NCI-H2107 (cell line): ENCODE results near the gene TES.
"Not testable (repeated sequence)": the region's sequence is repeated elsewhere in the genome, so short reads cannot be mapped to it uniquely, and the experiment has no call there.

Experiments used
- DNase-seq: peaks from one replicate; lab custom pipeline; 2025; lab: John Stamatoyannopoulos, UW

Gene TES

DNA sequence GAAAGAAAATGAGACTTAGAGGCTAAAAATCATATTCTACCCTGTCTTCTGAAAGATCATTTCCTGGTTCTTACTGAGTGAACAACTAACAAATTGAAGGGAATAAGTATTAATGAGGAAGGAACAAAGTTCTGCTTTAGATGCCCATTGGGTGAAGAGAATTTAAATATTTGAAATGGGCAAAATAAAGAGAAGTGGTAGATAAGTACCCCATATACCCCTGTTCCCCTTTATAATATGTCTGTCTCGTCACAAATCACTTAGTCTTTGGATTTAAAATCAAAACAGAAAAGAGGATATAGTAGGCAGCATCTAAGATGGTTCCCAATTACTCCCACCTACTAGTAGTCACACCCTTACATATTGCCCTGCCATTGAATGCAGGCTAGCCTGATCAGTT lies 13.2 kb downstream of the TES start:
- no peak for DNase-seq

DNA sequence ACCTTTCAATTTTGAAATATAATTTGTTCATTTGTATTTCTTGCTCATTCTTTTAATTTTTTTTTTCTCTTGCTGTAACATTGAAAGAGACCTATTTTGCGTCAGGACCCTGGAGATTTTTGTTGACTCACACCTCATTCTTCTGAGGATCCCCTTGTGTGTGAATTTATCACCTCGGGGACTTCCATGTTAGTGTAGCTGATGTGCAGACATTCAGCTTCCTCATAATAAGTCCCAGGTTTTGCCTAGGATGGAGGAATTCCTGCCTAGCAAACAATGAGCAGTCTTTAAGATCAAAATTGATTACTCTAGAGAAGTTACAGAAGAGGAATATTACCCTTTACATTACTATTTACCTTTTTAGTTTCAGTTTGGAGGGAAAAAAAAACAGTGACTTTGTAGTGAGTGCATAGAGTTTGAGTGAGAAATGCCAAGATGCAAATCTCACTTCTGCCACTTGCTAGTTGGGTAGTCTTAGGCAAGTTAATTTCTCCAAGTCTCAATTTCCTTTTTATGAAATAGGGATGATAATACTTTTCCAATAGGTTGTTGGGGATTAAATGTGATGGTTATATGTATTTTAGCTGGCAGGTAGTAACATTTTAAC lies 14.3 kb downstream of the TES start:
- no peak for DNase-seq

DNA sequence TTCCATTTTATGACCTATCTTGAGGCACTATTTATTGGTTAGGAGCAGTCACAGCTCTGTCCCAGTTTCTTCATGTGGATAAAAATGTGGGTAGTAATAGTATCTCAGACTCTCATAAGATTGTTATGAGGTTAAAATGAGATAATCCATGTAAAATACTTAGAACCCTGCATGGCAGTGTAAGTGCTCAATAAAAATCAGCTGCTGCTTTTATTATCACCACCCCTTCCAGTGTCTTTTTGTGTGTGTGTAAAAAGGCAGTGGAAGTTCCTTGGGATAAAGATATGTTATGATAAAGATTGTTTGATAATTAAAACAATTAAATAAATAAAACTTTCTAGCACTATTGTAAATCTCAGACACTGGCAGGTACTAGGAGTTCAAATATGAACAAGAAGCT lies 15.5 kb downstream of the TES start:
- DNase-seq: no peak

DNA sequence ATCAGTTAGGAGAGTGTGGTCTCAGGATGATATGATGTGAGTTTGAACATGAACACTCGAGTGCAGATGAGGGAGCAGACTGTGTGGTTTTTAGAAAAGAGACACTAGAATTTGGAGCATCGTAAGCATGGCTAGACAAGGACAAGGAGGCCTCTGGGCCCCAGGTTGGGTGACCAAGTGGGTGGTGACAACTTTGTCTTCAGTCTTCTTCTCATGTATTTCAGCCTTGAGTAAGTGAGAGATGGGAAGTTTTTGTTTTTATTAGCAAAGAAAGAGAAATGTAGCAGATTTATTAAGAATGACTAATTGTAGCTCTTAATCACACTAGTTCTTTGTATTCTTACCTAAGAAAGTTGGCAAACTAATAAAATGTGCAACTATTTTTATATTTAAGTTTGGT lies 16.3 kb downstream of the TES start:
- DNase-seq: no peak

DNA sequence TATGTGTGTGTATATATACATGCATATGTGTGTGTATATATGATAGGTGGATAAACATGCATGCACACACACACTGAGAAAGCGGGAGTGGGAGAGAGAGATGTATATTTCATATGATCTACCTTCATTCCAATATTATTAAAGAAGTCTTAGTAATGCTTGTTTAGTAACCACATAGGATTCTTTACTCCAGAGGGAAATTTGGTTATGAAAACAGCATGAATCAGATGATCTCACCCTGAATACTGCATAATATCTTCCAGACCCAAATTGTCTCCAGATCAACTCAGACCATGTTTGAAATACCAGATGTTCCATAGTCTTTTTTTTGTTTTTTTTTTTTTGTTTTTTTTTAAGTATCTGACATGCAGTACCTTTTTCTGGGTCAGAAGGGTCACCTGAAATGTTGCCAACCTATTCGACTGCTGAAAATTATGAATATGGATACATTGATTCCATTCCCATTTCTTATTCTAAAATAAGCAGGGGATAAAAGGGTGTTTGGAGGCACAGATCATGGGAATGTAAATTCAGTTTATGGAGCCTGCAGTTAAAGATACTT lies 17.4 kb downstream of the TES start:
- no peak for DNase-seq

DNA sequence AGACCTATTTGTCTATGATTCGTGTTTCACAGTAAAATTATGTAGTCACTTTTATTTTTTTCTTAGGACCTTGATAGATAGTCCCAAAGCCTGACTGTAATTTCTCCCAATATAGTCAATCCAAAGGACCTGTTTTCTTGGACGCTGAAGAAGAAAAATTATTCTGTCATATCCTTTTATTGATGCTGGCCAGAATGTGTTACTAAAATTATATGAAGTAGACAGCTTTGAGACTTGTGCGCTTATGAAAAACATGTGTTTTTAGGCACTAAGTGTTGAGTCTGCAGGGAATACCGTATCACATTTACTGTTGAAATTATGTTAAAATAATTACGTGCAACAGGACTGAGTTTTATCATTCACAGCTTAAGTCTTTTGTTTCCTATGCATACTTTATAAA lies 17.9 kb downstream of the TES start:
- no peak for DNase-seq

DNA sequence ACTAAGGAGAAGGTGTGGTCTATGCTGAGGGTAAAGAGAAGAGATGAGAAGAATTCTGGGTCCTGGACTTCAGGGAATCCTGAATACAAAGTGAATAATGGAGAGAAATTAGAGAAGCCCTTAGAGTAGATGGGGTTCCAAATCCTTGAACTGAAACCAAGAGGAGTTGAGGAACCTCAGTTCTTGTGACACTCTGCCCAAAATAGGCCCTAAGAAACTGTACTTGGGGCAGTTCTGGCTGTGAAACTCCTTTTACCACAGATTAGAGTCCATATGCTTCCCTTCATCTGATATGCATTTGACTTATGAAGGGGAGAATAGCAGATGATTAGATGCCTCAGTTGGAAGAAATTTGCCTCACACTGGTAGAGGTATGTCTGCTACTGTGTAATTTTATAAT lies 19.0 kb downstream of the TES start:
- no peak for DNase-seq

DNA sequence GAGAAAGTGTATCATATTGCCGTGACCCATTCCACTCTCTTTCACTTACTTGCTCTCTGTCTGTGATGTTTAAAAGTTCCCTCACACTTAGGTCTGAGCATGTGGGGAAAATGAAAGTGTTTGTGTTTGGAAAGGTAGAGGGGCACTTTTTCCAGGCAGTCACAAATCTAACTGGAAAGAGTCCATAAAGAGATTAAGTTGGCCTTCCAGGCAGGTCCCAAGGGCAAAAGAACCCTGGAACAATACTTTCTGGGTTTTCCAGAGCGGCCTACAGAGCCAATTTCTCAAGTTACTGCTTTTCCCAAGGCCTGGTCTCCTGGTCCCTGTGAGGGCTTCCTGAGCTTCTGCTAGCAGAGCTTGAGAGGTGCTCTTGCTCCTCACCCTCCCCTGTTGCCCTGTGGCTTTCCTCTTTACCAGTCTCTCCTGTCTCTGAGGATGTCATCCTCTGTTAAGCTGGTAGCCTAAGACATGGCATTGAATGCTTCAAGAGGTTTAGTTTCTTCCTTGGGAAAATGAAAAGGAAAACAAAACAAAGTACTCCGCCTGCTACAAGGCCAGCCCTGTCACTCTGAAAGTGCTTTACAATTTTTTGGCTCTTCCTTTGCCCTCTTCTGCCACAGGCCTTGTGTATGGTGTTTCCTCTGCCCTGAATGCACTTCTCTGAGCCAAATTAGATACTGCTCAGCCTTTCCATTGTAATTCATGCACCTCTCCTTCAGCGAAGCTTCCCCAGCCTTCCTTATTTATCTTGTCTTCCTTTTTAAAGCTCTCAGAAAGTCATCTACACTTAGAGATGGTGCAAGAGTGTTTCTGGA lies 20.1 kb downstream of the TES start:
- DNase-seq: no peak

DNA sequence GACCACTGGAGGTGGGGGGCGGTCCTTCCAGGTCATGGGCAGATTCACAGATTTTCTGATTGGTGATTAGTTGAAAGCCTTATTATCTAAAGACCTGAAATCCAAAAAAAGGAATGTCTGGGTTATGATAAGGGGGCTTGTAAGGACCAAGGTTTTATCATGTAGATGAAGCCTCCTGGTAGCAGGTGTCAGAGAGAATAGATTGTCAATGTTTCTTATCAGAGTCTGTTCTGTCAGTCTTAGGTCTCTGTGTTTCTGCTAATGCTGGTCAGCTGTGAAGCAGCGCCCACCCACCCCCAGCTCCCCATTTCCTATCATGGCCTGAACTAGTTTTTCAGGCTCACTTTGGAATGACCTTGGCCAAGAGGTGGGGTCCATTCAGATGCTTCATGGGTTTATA lies 21.2 kb downstream of the TES start:
- DNase-seq: no peak

DNA sequence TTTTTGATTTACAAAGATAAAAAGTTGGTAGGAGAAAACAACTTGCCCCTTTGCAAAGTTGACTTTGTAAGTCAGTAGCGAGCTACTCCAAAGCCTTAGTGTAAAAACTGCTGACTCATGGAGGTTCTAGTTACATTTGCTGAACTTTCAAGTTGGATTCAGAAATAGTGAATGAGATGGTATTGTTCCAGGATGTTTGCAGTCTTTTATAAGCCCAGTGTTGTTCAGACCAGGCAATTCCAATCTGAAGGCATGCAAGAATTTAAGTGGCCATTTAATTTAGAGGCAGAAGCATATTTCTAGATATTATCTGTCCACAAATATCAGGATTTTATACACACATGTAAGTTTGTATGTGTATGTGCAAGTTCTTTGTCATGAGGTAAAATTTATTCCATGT lies 21.6 kb downstream of the TES start:
- no peak for DNase-seq

DNA sequence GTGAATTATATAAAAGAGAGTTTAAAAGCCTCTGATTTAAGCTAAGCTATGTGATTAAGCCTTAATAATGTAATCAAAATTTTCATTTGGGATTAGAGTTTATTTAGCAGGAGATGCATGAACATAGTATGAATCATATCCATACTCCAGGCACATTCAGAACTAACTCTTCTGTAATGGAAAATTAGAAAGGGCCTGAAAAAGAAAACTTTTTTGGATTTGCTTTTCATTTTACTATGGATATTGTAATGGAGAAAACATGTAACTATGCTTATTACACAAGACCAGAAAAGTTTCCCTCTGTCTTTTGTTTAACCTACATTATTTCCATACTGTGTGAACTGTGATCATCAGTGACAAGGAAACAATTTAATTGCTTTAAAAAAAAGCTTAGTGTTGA lies 22.0 kb downstream of the TES start:
- DNase-seq: no peak

DNA sequence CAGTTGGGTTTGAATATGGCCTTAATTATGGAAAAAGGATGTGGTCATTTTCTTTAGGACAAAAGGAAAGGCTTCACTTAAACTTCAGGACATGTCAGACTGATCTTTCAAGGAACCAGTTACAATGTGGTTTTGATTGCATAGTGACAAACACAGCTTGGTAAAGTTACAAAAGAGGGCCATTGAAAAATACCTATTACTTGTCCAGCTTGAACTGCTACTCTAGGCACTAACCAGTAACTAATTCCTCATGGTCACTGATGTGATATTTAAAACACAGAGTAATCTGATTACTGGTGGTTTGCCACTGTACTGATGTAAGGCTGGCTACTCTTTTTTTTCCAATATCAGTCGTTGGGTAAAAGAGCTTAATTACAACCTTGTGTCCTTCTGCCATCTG lies 22.6 kb downstream of the TES start:
- no peak for DNase-seq

DNA sequence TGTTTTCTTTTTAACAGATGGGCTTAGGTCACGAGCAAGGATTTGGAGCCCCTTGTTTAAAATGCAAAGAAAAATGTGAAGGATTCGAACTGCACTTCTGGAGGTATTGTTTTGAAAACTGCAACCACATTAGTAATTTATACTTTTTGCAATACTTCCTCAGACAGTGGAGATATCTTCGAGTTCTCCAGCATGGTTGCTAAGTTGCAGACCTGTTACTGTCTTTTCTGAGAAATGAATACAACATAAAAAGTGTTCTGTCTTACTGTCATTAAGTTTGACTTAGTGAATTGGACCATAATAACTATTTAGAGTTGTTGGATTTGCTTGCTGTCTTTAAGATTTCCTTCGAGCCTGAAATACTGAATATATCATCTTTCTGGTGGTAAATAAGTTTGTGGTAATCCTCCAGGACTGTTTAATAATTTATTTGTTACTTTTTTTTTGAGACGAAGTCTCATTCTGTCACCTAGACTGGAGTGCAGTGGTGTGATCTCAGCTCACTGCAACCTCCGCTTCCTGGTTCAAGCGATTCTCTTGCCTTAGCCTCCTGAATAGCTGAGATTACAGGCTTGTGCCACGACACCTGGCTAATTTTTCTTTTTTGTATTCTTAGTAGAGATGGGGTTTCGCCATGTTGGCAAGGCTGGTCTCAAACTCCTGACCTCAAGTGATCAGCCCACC lies 24.3 kb downstream of the TES start:
- no peak for DNase-seq

DNA sequence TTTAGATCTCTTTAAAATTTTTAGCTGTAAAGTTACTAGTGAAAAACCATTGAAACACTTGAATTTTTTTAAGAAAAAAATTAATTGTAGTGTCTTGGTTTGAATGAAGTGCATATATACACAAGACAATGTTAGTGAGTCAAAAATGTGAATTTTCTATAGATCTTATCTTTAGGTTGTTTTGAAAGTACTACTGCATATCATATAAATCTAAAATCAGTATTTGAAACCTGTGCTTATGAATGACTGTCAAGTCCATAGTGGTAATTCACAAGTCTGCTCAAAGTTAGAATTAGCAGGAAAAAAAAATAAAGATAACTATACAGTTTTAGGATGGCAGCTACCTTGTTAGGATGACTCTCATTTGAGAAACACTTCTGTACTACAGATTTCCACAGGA lies 25.0 kb downstream of the TES start:
- no peak for DNase-seq

DNA sequence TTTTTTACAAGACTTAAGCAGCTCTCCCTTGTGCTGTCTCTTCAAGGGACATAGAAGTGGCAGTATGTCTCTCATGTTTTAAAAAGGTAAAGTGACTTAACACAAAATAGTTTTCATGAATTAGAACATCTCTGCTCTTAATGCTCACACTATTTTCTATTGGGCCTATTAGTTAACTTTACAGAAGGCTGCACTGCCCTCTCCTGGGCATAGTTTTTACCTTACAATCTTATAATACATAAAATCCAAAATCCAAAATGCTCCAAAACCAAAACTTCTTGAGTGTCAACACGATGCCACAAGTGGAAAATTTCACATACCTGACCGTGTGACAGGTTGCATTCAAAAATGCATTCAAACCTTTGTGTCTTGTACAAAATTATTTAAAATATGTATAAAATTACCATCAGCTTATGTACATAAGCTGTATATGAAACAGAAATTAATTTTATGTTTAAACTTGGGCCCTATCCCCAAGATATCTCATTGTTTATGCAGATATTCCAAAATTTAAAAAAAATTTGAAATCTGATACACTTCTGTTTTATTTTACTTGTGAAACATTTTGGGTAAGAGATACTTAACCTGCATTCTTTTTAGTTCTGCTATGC lies 25.8 kb downstream of the TES start:
- DNase-seq: peak; percentile 18

DNA sequence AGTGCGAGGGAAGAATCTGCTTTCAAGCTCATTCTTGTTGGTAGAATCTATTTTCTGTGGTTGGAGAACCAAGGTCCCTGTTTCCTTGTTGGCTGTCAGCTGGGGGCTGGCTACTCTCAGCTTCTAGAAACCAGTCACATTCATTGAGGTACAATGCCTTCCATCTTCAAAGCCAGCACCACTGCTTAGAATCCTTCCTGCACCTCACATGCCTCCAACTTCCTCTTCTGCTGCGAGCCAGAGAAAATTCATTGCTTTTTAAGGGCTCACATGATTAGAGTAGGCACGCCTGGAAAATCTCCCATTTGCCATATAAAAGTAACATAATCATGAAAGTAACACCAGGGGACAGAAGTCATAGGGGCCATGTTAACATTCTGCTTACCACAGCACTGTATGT lies 28.7 kb downstream of the TES start:
- no peak for DNase-seq

DNA sequence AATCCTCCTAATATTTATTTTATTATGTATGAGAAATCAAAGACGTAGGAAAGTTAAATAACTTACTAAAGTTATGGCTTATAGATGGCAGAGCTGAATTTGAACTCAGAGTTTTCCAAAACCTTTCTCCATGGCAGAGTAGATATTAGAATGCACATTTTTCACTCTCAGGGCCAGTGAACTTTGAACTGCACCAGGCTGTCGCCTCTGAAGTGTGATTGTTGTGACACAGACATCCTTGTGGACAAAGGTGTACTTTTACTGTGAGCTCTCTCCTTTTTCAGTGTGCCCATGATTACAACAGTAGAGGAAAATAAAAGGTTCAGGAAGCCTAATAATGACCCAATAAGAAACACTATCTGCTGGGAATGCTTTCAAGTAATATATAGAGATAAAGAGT lies 29.1 kb downstream of the TES start:
- no peak for DNase-seq

DNA sequence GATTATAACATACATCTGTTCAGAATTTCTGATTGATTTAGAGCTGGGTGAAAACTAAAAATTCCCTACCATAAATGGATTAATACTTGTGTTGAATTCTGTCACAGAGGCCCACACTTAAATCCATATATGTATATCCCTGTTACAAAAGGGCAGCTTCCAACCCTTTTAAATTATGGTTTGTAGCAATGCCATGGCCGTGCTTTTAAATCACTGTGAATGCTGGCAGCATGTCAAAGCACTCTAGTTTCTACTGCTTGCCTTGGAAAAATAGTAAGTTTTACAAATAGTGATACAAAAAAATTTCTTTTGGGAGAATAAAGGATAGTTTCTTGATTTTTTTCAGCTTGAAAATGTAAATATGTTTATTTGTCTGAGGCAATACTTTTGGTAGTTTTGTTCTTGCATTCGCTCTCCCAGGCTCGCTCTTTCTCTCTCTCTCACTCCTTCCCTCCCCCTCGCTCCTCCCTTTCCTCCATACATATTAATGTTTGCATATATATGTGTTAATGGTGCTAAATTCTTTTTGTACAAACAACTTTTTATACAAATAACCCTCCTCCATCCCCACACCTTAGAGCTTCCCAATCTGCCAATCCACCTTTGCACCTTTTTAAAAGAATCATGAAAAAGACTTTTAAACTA lies 29.8 kb downstream of the TES start:
- no peak for DNase-seq

DNA sequence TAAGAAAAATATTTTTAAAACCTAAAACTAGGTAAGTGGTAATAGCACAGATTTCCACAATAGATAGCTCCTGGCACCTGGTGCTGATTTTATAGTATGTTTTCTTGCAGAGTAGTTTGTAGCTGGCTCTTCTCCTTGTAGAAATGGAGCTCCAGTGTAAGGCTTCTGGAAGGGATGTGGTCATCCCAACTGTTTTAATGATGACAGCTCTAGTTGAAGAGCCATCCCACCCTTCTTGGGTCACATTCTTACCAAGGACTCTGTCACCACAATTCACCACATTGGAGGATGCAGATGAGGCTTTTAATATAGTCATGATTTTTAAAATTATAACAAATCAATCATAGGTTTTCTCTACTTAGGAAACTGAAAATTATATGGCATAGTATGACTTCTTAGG lies 31.0 kb downstream of the TES start:
- no peak for DNase-seq

DNA sequence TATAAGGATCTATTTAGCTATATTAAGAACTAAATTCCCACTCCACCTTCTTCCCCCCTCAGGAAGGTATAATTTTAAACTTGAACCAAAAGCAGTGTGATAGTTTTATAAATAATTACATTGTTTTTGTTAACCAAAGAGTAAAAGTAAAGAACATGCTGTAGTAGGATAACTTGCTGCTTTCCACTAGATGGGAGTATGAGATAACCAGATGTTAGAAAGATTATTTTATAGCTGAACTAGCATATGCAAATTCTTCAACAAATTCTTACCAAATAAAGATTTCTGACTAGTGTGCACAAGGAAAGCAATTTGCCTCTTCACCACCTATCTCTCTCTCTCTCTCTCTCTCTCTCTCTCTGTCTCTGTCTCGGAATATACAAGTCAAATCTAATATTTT lies 31.8 kb downstream of the TES start:
- no peak for DNase-seq

DNA sequence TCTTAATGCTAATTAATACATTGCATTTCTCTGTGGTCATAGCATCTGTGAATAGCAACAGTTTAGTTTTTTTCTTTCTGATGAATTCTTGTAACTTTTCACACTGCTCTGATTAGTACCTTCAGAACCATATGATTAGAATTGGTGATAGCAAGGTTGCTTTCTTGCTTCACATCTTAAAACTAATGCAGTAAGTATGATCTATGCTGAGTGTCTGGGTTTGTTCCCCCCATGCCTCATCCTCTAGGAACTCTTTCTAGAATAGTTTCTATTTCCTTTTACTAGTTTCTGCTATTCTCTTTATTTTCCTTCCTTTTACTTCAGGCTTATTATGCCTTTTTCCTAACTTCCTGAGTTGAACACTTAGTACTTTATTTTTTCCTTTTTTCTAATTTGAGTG lies 32.4 kb downstream of the TES start:
- no peak for DNase-seq

DNA sequence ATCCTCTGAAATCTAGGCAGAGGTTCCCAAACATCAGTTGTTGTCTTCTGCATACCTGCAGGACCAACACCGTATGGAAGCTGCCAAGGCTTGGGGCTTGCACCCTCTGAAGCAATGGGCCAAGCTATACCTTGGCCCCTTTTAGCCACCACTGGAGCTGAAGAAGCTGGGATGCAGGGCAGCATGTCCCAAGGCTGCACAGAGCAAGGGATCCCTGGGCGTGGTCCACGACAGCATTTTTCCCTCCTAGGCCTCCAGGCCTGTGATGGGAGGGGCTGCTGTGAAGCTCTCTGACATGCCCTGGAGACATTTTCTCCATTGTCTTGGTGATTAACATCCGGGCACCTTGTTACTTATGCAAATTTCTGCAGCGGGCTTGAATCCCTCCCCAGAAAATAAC lies 34.5 kb downstream of the TES start:
- DNase-seq: not testable (repeated sequence)
